K562 (cell line): ENCODE measurements around the gene FLAD1. TPM values are rescaled to one million over a fixed set of nuclear protein-coding genes. Genes with fewer than 3 reads are reported as not detected.

ENCODE experiments used
- ATAC-seq: fragments of 200-7000 bp; cut with Tn5 transposase; 3 replicates; pipeline ENCODE4 v1.9.1; 2020; ENCODE audit warnings: moderate library complexity
- BruUV-seq: library from RNA; stranded (reverse); fragments of 400-500 nt; replicated peaks from 2 replicates; lab custom pipeline; 2021; lab: Mats Ljungman, UMichigan
- CTCF ChIA-PET: fragments of 300-600 bp; formaldehyde crosslinking; extraction: SDS; loops from one replicate; lab custom pipeline; 2021; ENCODE audit warnings: low intra/inter-chr PET ratio; lab: Yijun Ruan, JAX
- POLR2A ChIA-PET: fragments of 300-600, 350-650 bp; sonication (Branson Sonifier 250); formaldehyde crosslinking; extraction: SDS; loops from one replicate; lab custom pipeline; 2021; ENCODE audit warnings: antibody characterized with exemption, inconsistent platforms; lab: Yijun Ruan, JAX
- DNase-seq, 4 experiments: peaks; one replicate each; pipeline versions ENCODE4 v3.0.0 to v3.0.0-alpha.2; 2011 to 2018; ENCODE audit warnings: low spot score in 3 of 4, mixed read lengths in 3 of 4; ENCODE audit errors: extremely low read depth in 1 of 4
- FAIRE-seq: peaks from 2 replicates; lab custom pipeline; 2011; peaks lifted over from hg19 to GRCh38; lab: Jason Lieb, UNC
- H2AFZ ChIP-seq: 2 replicates; pipeline ENCODE4 v1.6.0; 2011; ENCODE audit warnings: low read depth, low read length, control low read depth, inconsistent platforms
- H3K27ac ChIP-seq: fragments of 200-600 bp; 3 replicates; pipeline ENCODE4 v1.8.0; 2011; ENCODE audit warnings: low read depth, mild to moderate bottlenecking, control low read depth, inconsistent platforms, low read length, moderate library complexity, mixed read lengths; ENCODE audit errors: extremely low read depth
- H3K27me3 ChIP-seq, 2 experiments: fragments of 300-600 bp in 1 of 2; 2 replicates in 1 of 2; 3 replicates in 1 of 2; pipeline versions ENCODE4 v1.6.0 to v1.8.0; 2011; ENCODE audit warnings: inconsistent platforms in 2 of 2, low read length in 2 of 2, mild to moderate bottlenecking in 1 of 2, mixed read lengths in 1 of 2, moderate library complexity in 1 of 2; ENCODE audit not compliant: control insufficient read depth in 2 of 2, insufficient read depth in 2 of 2
- H3K36me3 ChIP-seq: fragments of 300-600 bp; 3 replicates; pipeline ENCODE4 v1.8.0; 2011; ENCODE audit warnings: mild to moderate bottlenecking, low read length, inconsistent platforms; ENCODE audit not compliant: control insufficient read depth, insufficient read depth
- H3K4me1 ChIP-seq, 2 experiments: fragments of 200-600 bp in 1 of 2; replicated peaks in 1 of 2; 2 replicates in 1 of 2; 3 replicates in 1 of 2; pipeline versions ENCODE4 v1.5.1 to v1.8.0; 2011; ENCODE audit warnings: inconsistent platforms in 2 of 2, low read length in 2 of 2, mild to moderate bottlenecking in 1 of 2, mixed read lengths in 1 of 2, moderate library complexity in 1 of 2; ENCODE audit not compliant: control insufficient read depth in 2 of 2, insufficient read depth in 2 of 2
- H3K4me2 ChIP-seq: 2 replicates; pipeline ENCODE4 v1.6.1; 2011; ENCODE audit warnings: low read length, control low read depth, inconsistent platforms, mixed read lengths; ENCODE audit not compliant: insufficient read depth
- H3K4me3 ChIP-seq: fragments of 200-600 bp; sonication (generic), shearing (Covaris generic); 2 replicates; pipeline ENCODE4 v1.5.1; 2016; ENCODE audit warnings: control low read depth, inconsistent platforms
- H3K79me2 ChIP-seq: fragments of 200-600 bp; 3 replicates; pipeline ENCODE4 v1.8.0; 2011; ENCODE audit warnings: low read length, inconsistent platforms; ENCODE audit not compliant: control insufficient read depth, insufficient read depth
- H3K9ac ChIP-seq, 2 experiments: 2 replicates each; pipeline versions ENCODE4 v1.6.0 to v1.6.1; 2011; ENCODE audit warnings: low read depth in 2 of 2, low read length in 2 of 2, control low read depth in 1 of 2, inconsistent platforms in 1 of 2, mild to moderate bottlenecking in 1 of 2, mixed read lengths in 1 of 2; ENCODE audit not compliant: insufficient read depth in 1 of 2
- H3K9me1 ChIP-seq: one replicate; pipeline ENCODE4 v1.6.0; 2011; ENCODE audit warnings: inconsistent platforms, mild to moderate bottlenecking, low read length, moderate library complexity; ENCODE audit not compliant: control insufficient read depth, insufficient read depth
- H3K9me3 ChIP-seq: replicated peaks from 2 replicates; pipeline ENCODE4 v1.5.1; 2011; ENCODE audit warnings: low read depth, low read length, inconsistent platforms; ENCODE audit not compliant: control insufficient read depth, insufficient read depth
- H4K20me1 ChIP-seq: replicated peaks from 2 replicates; pipeline ENCODE4 v1.6.1; 2011; ENCODE audit warnings: low read length, inconsistent platforms, mixed read lengths; ENCODE audit not compliant: control insufficient read depth, insufficient read depth
- ATF3 ChIP-seq, 2 experiments: fragments of 450-650 bp in 1 of 2; sonication (generic) in 1 of 2; formaldehyde crosslinking in 1 of 2; IDR thresholded peaks in 1 of 2; conservative IDR thresholded peaks in 1 of 2; 2 replicates each; pipeline versions ENCODE4 v1.6.1 to v1.8.1; 2016 to 2023; ENCODE audit warnings: mild to moderate bottlenecking in 2 of 2, moderate library complexity in 2 of 2, inconsistent platforms in 1 of 2, missing genetic modification reagents in 1 of 2
- CEBPG ChIP-seq, 3 experiments: fragments of 200-800 bp in 1 of 3; sonication (Bioruptor generic) in 1 of 3; sonication (generic) in 1 of 3; formaldehyde crosslinking in 1 of 3; IDR thresholded peaks in 2 of 3; conservative IDR thresholded peaks in 1 of 3; 2 replicates each; pipeline versions ENCODE4 v1.6.1 to v1.8.0; 2016 to 2022; ENCODE audit warnings: missing compliant biosample characterization in 2 of 3, missing genetic modification characterization in 2 of 3, mild to moderate bottlenecking in 1 of 3, missing genetic modification reagents in 1 of 3
- GABPA ChIP-seq: fragments of 200-800 bp; sonication (Bioruptor generic); conservative IDR thresholded peaks from 2 replicates; pipeline ENCODE4 v1.6.1; 2016; ENCODE audit warnings: low read depth, missing genetic modification characterization, missing compliant biosample characterization
- GABPB2 ChIP-seq: fragments of 250-450 bp; sonication (Bioruptor Pico); conservative IDR thresholded peaks from 2 replicates; pipeline ENCODE4 v1.5.1; 2021; ENCODE audit warnings: mild to moderate bottlenecking
- ILF3 ChIP-seq: fragments of 450-650 bp; IDR thresholded peaks from 2 replicates; pipeline ENCODE4 v1.6.1; 2018; ENCODE audit warnings: antibody characterized with exemption, mild to moderate bottlenecking, moderate library complexity, borderline replicate concordance
- NR2C2 ChIP-seq, 2 experiments: fragments of 200-800 bp in 1 of 2; sonication (Bioruptor generic) in 1 of 2; sonication (generic) in 1 of 2; formaldehyde crosslinking in 1 of 2; IDR thresholded peaks; 2 replicates each; pipeline versions ENCODE4 v1.6.1 to v1.8.0; 2016 to 2022; ENCODE audit warnings: mild to moderate bottlenecking in 1 of 2, missing compliant biosample characterization in 1 of 2, missing genetic modification characterization in 1 of 2, missing genetic modification reagents in 1 of 2
- POLR2A ChIP-seq: fragments of 450-650 bp; conservative IDR thresholded peaks from 2 replicates; pipeline ENCODE4 v1.6.1; 2016
- ZBTB12 ChIP-seq: fragments of 250-450 bp; sonication (Bioruptor Pico); IDR thresholded peaks from 2 replicates; pipeline ENCODE4 v1.4.0; 2020
- ZC3H11A ChIP-seq: IDR thresholded peaks from 2 replicates; pipeline ENCODE4 v1.6.1; 2012; ENCODE audit warnings: low read depth, low read length, improper control_type of control experiment
- WGBS: fragments of 100-300 bp; shearing (Covaris generic); methylation state at CpG from one replicate; pipeline ENCODE4 v1.1.6; 2016; ENCODE audit warnings: low coverage, mixed read lengths; ENCODE audit not compliant: insufficient coverage; ENCODE audit errors: missing lambda C conversion rate; 5-methylcytosine and 5-hydroxymethylcytosine counted together
- in situ Hi-C: fragments of 300-500 bp; cut with MboI; formaldehyde crosslinking; loops from 4 replicates; pipeline ENCODE4 v1.15.0; 2018; ENCODE audit warnings: inconsistent platforms, mixed read lengths
- intact Hi-C: fragments of 100-400 bp; cut with micrococcal nuclease; formaldehyde crosslinking; loops from 2 replicates; pipeline ENCODE4 v1.14.2; 2022
- polyA plus RNA-seq, 8 experiments: library from polyadenylated mRNA; depleted of rRNA in 4 of 8; stranded (reverse) in 5 of 8; unstranded in 3 of 8; fragments of >200 nt; fragmentation: Nextera tagmentation in 2 of 8; fragmentation: Illumina TruSeq in 1 of 8; extraction: Ambion mirVana in 2 of 8; extraction: Trizol in 1 of 8; gene quantifications; 2 replicates each; pipeline versions ENCODE4 v1.2.1 to v1.2.3, GENCODE V29; 2011 to 2014; ENCODE audit warnings: inconsistent platforms in 1 of 8, missing spikeins in 1 of 8
- total RNA-seq, 7 experiments: library from RNA; depleted of rRNA in 6 of 7; stranded (reverse); fragments of >200 nt in 6 of 7; fragmentation: Illumina TruSeq in 2 of 7; extraction: Trizol in 2 of 7; gene quantifications; 2 replicates each; pipeline versions ENCODE4 v1.2.1 to v1.2.3, GENCODE V29; 2011 to 2021; ENCODE audit warnings: low replicate concordance in 1 of 7

Gene FLAD1
- total and polyA plus RNA-seq, 9 of the 15 experiments (the other 6 are each of a cell fraction or from before 2014, with no cell fraction given) = 24.9 to 85.8 (median 67.0) TPM

- no peak for FAIRE-seq
- Histone ChIP-seq H3K4me3 (no peak overlapping the region), H4K20me1 (no peaks in the 10 kb centered on the region), H2AFZ (no peak overlapping the region), H3K4me2 (peak overlapping the region; percentile 53), H3K27me3 (no peaks in the 10 kb centered on the region), H3K9me1 (no peaks in the 10 kb centered on the region), H3K9ac (peak overlapping the region; percentile 61 to 87; a peak in 3 of 4 replicates), H3K27ac (peak overlapping the region; percentile 81; the same call in 2 of the 3 replicates), H3K36me3 (peaks cover 43% of the 10 kb centered on the region; the same call in 2 of the 3 replicates), H3K9me3 (no peaks in the 10 kb centered on the region), H3K79me2 (peaks cover 9% of the 10 kb centered on the region; the same call in 2 of the 3 replicates), H3K4me1 (peaks cover 27 to 54% of the 10 kb centered on the region in 2 experiments)
- 74% methylated on average over 5 of the region's 6 CpGs for WGBS
- TF ChIP-seq GABPB2 (CRISPR knock-in tag) (no peak), ZC3H11A (no peak), NR2C2 (CRISPR knock-in tag; IDR thresholded peaks at IDR 0.05) (no peak), NR2C2 (tag; IDR thresholded peaks at IDR 0.05) (no peak), CEBPG (CRISPR knock-in tag; IDR thresholded peaks at IDR 0.05) (no peak), CEBPG (tag; conservative IDR thresholded peaks at IDR 0.05 in 1 of 2, IDR thresholded peaks at IDR 0.05 in 1 of 2) (peak; percentile 29 to 36; a peak in 1 of 4 replicates), ZBTB12 (CRISPR knock-in tag) (no peak), GABPA (tag) (0 out of 2 replicates have a peak, but pooled peaks have one; percentile 12), ILF3 (no peak), ATF3 (IDR thresholded peaks at IDR 0.05) (peak; percentile 71), ATF3 (CRISPR knock-in tag; conservative IDR thresholded peaks at IDR 0.05) (no peak), POLR2A (0 out of 2 replicates have a peak, but pooled peaks have one; percentile 7)
- ChIA-PET POLR2A (interaction anchor here (0.5 to 2.3 kb wide), 14 partner anchors 10 to 62 kb away, joined by 3 to 15 read pairs (median 4); partner anchors contain the start of genes DCST1, DCST2, LENEP and PBXIP1), CTCF (interaction anchor here (1.1 to 2.8 kb wide), 7 partner anchors 17 to 460 kb away, joined by 3 to 28 read pairs (median 6); partner anchors contain the start of genes CKS1B, PBXIP1, PYGO2 and UBE2Q1)
- intact Hi-C loops = loop anchor here (1.0 to 2.0 kb wide), 2 partner anchors 16 to 57 kb away; partner anchors contain the start of genes PYGO2 and ZBTB7B
- in situ Hi-C loops = no loop called here
- peak; percentile 2 for ATAC-seq
- BruUV-seq = no TSS peak
- peak in 2 of 4 experiments; percentile 41 to 43 for DNase-seq
These were observed 34.8 kb downstream of the FLAD1 start for GRCh38 chr1:155017946-155018316.
